Measurements from ENCODE around the gene SRMS. TPM values are rescaled to one million over a fixed set of nuclear protein-coding genes. Genes with fewer than 3 reads are reported as not detected.

SRMS gene
- total and polyA plus RNA-seq, 4 donors: 0.06 TPM; not detected in 3

- ATAC-seq (ENCODE audit: insufficient read depth, low FRiP score) (no peak), DNase-seq (no peak)
- peaks cover 0 to 3% (median 0%) of the 10 kb centered on the region in 4 donors for H3K9me3 ChIP-seq (ENCODE audit: control insufficient read depth in 4 of 4, insufficient read depth in 3 of 4, low read length in 3 of 4)
- H3K4me3 ChIP-seq: no peak overlapping the region
- peaks cover 0 to 5% (median 0%) of the 10 kb centered on the region in 5 donors for H3K4me1 ChIP-seq (ENCODE audit: control insufficient read depth in 5 of 5, insufficient read depth in 5 of 5, low read length in 5 of 5)
- no peaks in the 10 kb centered on the region for H3K36me3 ChIP-seq (ENCODE audit: control insufficient read depth in 4 of 4, insufficient read depth in 4 of 4, low read length in 4 of 4)
- TF ChIP-seq CTCF (IDR thresholded peaks at IDR 0.05; ENCODE audit: control extremely low read depth, extremely low read depth): no peak
- no peak overlapping the region for H3K9ac ChIP-seq (ENCODE audit: insufficient read depth in 1 of 2, low read length in 2 of 2)
- H3K27ac ChIP-seq (ENCODE audit: low read depth in 1 of 2, low read length in 1 of 2): no peak overlapping the region
- H3K27me3 ChIP-seq (ENCODE audit: control insufficient read depth in 3 of 3, insufficient read depth in 3 of 3, low read length in 2 of 3): peaks cover 10 to 37% (median 20%) of the 10 kb centered on the region in 3 donors
- WGBS, 2 donors: 62 to 71% methylated on average over 13 of the region's 13 CpGs
Measured at GRCh38 chr20:63493563-63494020, 54.0 kb downstream of the SRMS start.

- WGBS, 2 donors: 92 to 96% methylated on average over 14 of the region's 14 CpGs
- no peak for ATAC-seq (ENCODE audit: insufficient read depth, low FRiP score)
- peaks cover 0 to 5% (median 0%) of the 10 kb centered on the region in 5 donors for H3K4me1 ChIP-seq (ENCODE audit: control insufficient read depth in 5 of 5, insufficient read depth in 5 of 5, low read length in 5 of 5)
- peaks cover 12 to 31% (median 20%) of the 10 kb centered on the region in 3 donors for H3K27me3 ChIP-seq (ENCODE audit: control insufficient read depth in 3 of 3, insufficient read depth in 3 of 3, low read length in 2 of 3)
- TF ChIP-seq CTCF (IDR thresholded peaks at IDR 0.05; ENCODE audit: control extremely low read depth, extremely low read depth): no peak
- no peak overlapping the region for H3K27ac ChIP-seq (ENCODE audit: low read depth in 1 of 2, low read length in 1 of 2)
- DNase-seq: no peak
- H3K36me3 ChIP-seq (ENCODE audit: control insufficient read depth in 4 of 4, insufficient read depth in 4 of 4, low read length in 4 of 4): no peaks in the 10 kb centered on the region
- H3K4me3 ChIP-seq: no peak overlapping the region
- peaks cover 0 to 5% (median 0%) of the 10 kb centered on the region in 4 donors for H3K9me3 ChIP-seq (ENCODE audit: control insufficient read depth in 4 of 4, insufficient read depth in 3 of 4, low read length in 3 of 4)
- no peak overlapping the region for H3K9ac ChIP-seq (ENCODE audit: insufficient read depth in 1 of 2, low read length in 2 of 2)
Measured at GRCh38 chr20:63492982-63493381, 54.6 kb downstream of the SRMS start.

- DNase-seq: no peak
- WGBS, 2 donors: 93 to 95% methylated on average over 2 of the region's 2 CpGs
- no peak for TF ChIP-seq CTCF (IDR thresholded peaks at IDR 0.05; ENCODE audit: control extremely low read depth, extremely low read depth)
Measured at GRCh38 chr20:63492518-63492917, 55.0 kb downstream of the SRMS start.

More at GRCh38 chr20:63492518-63492917, 55.0 kb downstream of the SRMS start:
- H3K9me3 ChIP-seq (ENCODE audit: control insufficient read depth in 4 of 4, insufficient read depth in 3 of 4, low read length in 3 of 4): peaks cover 0 to 5% (median 0%) of the 10 kb centered on the region in 4 donors
- peaks cover 10 to 31% (median 21%) of the 10 kb centered on the region in 3 donors for H3K27me3 ChIP-seq (ENCODE audit: control insufficient read depth in 3 of 3, insufficient read depth in 3 of 3, low read length in 2 of 3)
- ATAC-seq (ENCODE audit: insufficient read depth, low FRiP score): no peak
- H3K36me3 ChIP-seq (ENCODE audit: control insufficient read depth in 4 of 4, insufficient read depth in 4 of 4, low read length in 4 of 4): no peaks in the 10 kb centered on the region
- H3K4me1 ChIP-seq (ENCODE audit: control insufficient read depth in 5 of 5, insufficient read depth in 5 of 5, low read length in 5 of 5): peaks cover 0 to 5% (median 0%) of the 10 kb centered on the region in 5 donors
- no peak overlapping the region for H3K9ac ChIP-seq (ENCODE audit: insufficient read depth in 1 of 2, low read length in 2 of 2)
- no peak overlapping the region for H3K27ac ChIP-seq (ENCODE audit: low read depth in 1 of 2, low read length in 1 of 2)
- no peak overlapping the region for H3K4me3 ChIP-seq

Measured in lung (tissue), 12 donors.